ENCODE data around the gene CFAP77. TPM values are rescaled to one million over a fixed set of nuclear protein-coding genes. Genes with fewer than 3 reads are reported as not detected.

CFAP77 gene
- total and polyA plus RNA-seq, 4 donors, result 4.9 to 12.8 (median 6.2) TPM

- 10 to 15% methylated on average over 6 of the region's 6 CpGs for WGBS, 2 donors
These were observed 177.6 kb downstream of the CFAP77 start for GRCh38 chr9:132587592-132587955.

GRCh38 chr9:132588098-132588497 is 178.1 kb downstream of the CFAP77 start:
- Histone ChIP-seq H3K27ac (ENCODE audit: low read depth in 1 of 2, low read length in 1 of 2) (no peak overlapping the region), H3K36me3 (ENCODE audit: control insufficient read depth in 4 of 4, insufficient read depth in 4 of 4, low read length in 4 of 4) (no peaks in the 10 kb centered on the region), H3K9me3 (ENCODE audit: control insufficient read depth in 4 of 4, insufficient read depth in 3 of 4, low read length in 3 of 4) (peaks cover 0 to 2% (median 0%) of the 10 kb centered on the region in 4 donors), H3K4me3 (no peak overlapping the region), H3K4me1 (ENCODE audit: control insufficient read depth in 5 of 5, insufficient read depth in 5 of 5, low read length in 5 of 5) (peaks cover 0 to 6% (median 0%) of the 10 kb centered on the region in 5 donors), H3K27me3 (ENCODE audit: control insufficient read depth in 3 of 3, insufficient read depth in 3 of 3, low read length in 2 of 3) (peaks cover 27 to 86% (median 82%) of the 10 kb centered on the region in 3 donors), H3K9ac (ENCODE audit: insufficient read depth in 1 of 2, low read length in 2 of 2) (no peak overlapping the region)
- 21 to 24% methylated on average over 12 of the region's 12 CpGs for WGBS, 2 donors
- ATAC-seq (ENCODE audit: insufficient read depth, low FRiP score), result no peak
- no peak for TF ChIP-seq CTCF (IDR thresholded peaks at IDR 0.05; ENCODE audit: control extremely low read depth, extremely low read depth)
- DNase-seq, result no peak

More at GRCh38 chr9:132587592-132587955, 177.6 kb downstream of the CFAP77 start:
- DNase-seq, result no peak
- TF ChIP-seq CTCF (IDR thresholded peaks at IDR 0.05; ENCODE audit: control extremely low read depth, extremely low read depth), result no peak
- ATAC-seq (ENCODE audit: insufficient read depth, low FRiP score), result no peak
- Histone ChIP-seq H3K4me1 (ENCODE audit: control insufficient read depth in 5 of 5, insufficient read depth in 5 of 5, low read length in 5 of 5) (peaks cover 0 to 6% (median 0%) of the 10 kb centered on the region in 5 donors), H3K9me3 (ENCODE audit: control insufficient read depth in 4 of 4, insufficient read depth in 3 of 4, low read length in 3 of 4) (peaks cover 0 to 2% (median 0%) of the 10 kb centered on the region in 4 donors), H3K27me3 (ENCODE audit: control insufficient read depth in 3 of 3, insufficient read depth in 3 of 3, low read length in 2 of 3) (peaks cover 27 to 84% (median 84%) of the 10 kb centered on the region in 3 donors), H3K4me3 (no peak overlapping the region), H3K36me3 (ENCODE audit: control insufficient read depth in 4 of 4, insufficient read depth in 4 of 4, low read length in 4 of 4) (no peaks in the 10 kb centered on the region), H3K27ac (ENCODE audit: low read depth in 1 of 2, low read length in 1 of 2) (no peak overlapping the region), H3K9ac (ENCODE audit: insufficient read depth in 1 of 2, low read length in 2 of 2) (no peak overlapping the region)

GRCh38 chr9:132588501-132589147 is 178.6 kb downstream of the CFAP77 start:
- H3K27me3 ChIP-seq (ENCODE audit: control insufficient read depth in 3 of 3, insufficient read depth in 3 of 3, low read length in 2 of 3), result peaks cover 22 to 84% (median 77%) of the 10 kb centered on the region in 3 donors
- TF ChIP-seq CTCF (IDR thresholded peaks at IDR 0.05; ENCODE audit: control extremely low read depth, extremely low read depth), result no peak
- no peak for DNase-seq

More at GRCh38 chr9:132588501-132589147, 178.6 kb downstream of the CFAP77 start:
- WGBS, 2 donors, result 10% methylated on average over 28 of the region's 28 CpGs
- Histone ChIP-seq H3K9ac (ENCODE audit: insufficient read depth in 1 of 2, low read length in 2 of 2) (no peak overlapping the region), H3K36me3 (ENCODE audit: control insufficient read depth in 4 of 4, insufficient read depth in 4 of 4, low read length in 4 of 4) (peaks cover 0 to 4% (median under 1%) of the 10 kb centered on the region in 4 donors), H3K27ac (ENCODE audit: low read depth in 1 of 2, low read length in 1 of 2) (no peak overlapping the region), H3K4me3 (no peak overlapping the region), H3K4me1 (ENCODE audit: control insufficient read depth in 5 of 5, insufficient read depth in 5 of 5, low read length in 5 of 5) (peaks cover 0 to 6% (median 0%) of the 10 kb centered on the region in 5 donors), H3K9me3 (ENCODE audit: control insufficient read depth in 4 of 4, insufficient read depth in 3 of 4, low read length in 3 of 4) (peaks cover 0 to 2% (median 0%) of the 10 kb centered on the region in 4 donors)
- ATAC-seq (ENCODE audit: insufficient read depth, low FRiP score), result no peak

Measured in lung (tissue), 12 donors.